ENCODE measurements around the gene TMTC2.

The TMTC2 gene

GRCh38 chr12:82765971-82766705 is 79.4 kb downstream of the TMTC2 start:
- TF ChIP-seq GATA2 (IDR thresholded peaks at IDR 0.05; ENCODE audit: low read depth, low read length) (no peak), GATA3 (IDR thresholded peaks at IDR 0.05; ENCODE audit: low read depth, low read length) (no peak)

GRCh38 chr12:82774666-82775065 is 88.0 kb downstream of the TMTC2 start:
- TF ChIP-seq GATA2 (IDR thresholded peaks at IDR 0.05; ENCODE audit: low read depth, low read length) = no peak
- TF ChIP-seq GATA3 (IDR thresholded peaks at IDR 0.05; ENCODE audit: low read depth, low read length) = no peak

- TF ChIP-seq GATA3 (IDR thresholded peaks at IDR 0.05; ENCODE audit: low read depth, low read length) (no peak), GATA2 (IDR thresholded peaks at IDR 0.05; ENCODE audit: low read depth, low read length) (no peak)
Measured at GRCh38 chr12:82780517-82780916, 93.8 kb downstream of the TMTC2 start.

GRCh38 chr12:82781309-82781997 is 94.7 kb downstream of the TMTC2 start:
- no peak for TF ChIP-seq GATA2 (IDR thresholded peaks at IDR 0.05; ENCODE audit: low read depth, low read length)
- TF ChIP-seq GATA3 (IDR thresholded peaks at IDR 0.05; ENCODE audit: low read depth, low read length) = no peak

- TF ChIP-seq GATA3 (IDR thresholded peaks at IDR 0.05; ENCODE audit: low read depth, low read length) = no peak
- no peak for TF ChIP-seq GATA2 (IDR thresholded peaks at IDR 0.05; ENCODE audit: low read depth, low read length)
Measured at GRCh38 chr12:82783435-82783834, 96.7 kb downstream of the TMTC2 start.

- TF ChIP-seq GATA2 (IDR thresholded peaks at IDR 0.05; ENCODE audit: low read depth, low read length) = no peak
- TF ChIP-seq GATA3 (IDR thresholded peaks at IDR 0.05; ENCODE audit: low read depth, low read length) = no peak
Measured at GRCh38 chr12:82787016-82787415, 100.3 kb downstream of the TMTC2 start.

- TF ChIP-seq GATA2 (IDR thresholded peaks at IDR 0.05; ENCODE audit: low read depth, low read length) (no peak), GATA3 (IDR thresholded peaks at IDR 0.05; ENCODE audit: low read depth, low read length) (no peak)
Measured at GRCh38 chr12:82788594-82788993, 101.9 kb downstream of the TMTC2 start.

GRCh38 chr12:82789674-82790073 is 103.0 kb downstream of the TMTC2 start:
- TF ChIP-seq GATA3 (IDR thresholded peaks at IDR 0.05; ENCODE audit: low read depth, low read length) = no peak
- TF ChIP-seq GATA2 (IDR thresholded peaks at IDR 0.05; ENCODE audit: low read depth, low read length) = no peak

- TF ChIP-seq GATA2 (IDR thresholded peaks at IDR 0.05; ENCODE audit: low read depth, low read length) (no peak), GATA3 (IDR thresholded peaks at IDR 0.05; ENCODE audit: low read depth, low read length) (no peak)
Measured at GRCh38 chr12:82793751-82794281, 107.1 kb downstream of the TMTC2 start.

GRCh38 chr12:82797480-82797879 is 110.8 kb downstream of the TMTC2 start:
- peak; percentile 19; the same call in 1 of the 2 replicates for TF ChIP-seq GATA3 (IDR thresholded peaks at IDR 0.05; ENCODE audit: low read depth, low read length)
- no peak for TF ChIP-seq GATA2 (IDR thresholded peaks at IDR 0.05; ENCODE audit: low read depth, low read length)

- TF ChIP-seq GATA3 (IDR thresholded peaks at IDR 0.05; ENCODE audit: low read depth, low read length) (no peak), GATA2 (IDR thresholded peaks at IDR 0.05; ENCODE audit: low read depth, low read length) (peak; percentile 25; the same call in 1 of the 2 replicates)
Measured at GRCh38 chr12:82800185-82800584, 113.5 kb downstream of the TMTC2 start.

- no peak for TF ChIP-seq GATA3 (IDR thresholded peaks at IDR 0.05; ENCODE audit: low read depth, low read length)
- TF ChIP-seq GATA2 (IDR thresholded peaks at IDR 0.05; ENCODE audit: low read depth, low read length) = no peak
Measured at GRCh38 chr12:82801951-82802610, 115.4 kb downstream of the TMTC2 start.

- no peak for TF ChIP-seq GATA3 (IDR thresholded peaks at IDR 0.05; ENCODE audit: low read depth, low read length)
Measured at GRCh38 chr12:82803201-82803600, 116.5 kb downstream of the TMTC2 start.

- no peak for TF ChIP-seq GATA3 (IDR thresholded peaks at IDR 0.05; ENCODE audit: low read depth, low read length)
Measured at GRCh38 chr12:82804601-82805000, 117.9 kb downstream of the TMTC2 start.
